HG02763 (cell line): ENCODE data around the gene SPATA24.

ENCODE experiments used
- ATAC-seq: cut with Tn5 transposase; IDR thresholded peaks from one replicate; pipeline ENCODE4 v1.9.1; 2021; ENCODE audit warnings: mild to moderate bottlenecking, moderate library complexity; ENCODE audit not compliant: unreplicated experiment

The SPATA24 gene

DNA sequence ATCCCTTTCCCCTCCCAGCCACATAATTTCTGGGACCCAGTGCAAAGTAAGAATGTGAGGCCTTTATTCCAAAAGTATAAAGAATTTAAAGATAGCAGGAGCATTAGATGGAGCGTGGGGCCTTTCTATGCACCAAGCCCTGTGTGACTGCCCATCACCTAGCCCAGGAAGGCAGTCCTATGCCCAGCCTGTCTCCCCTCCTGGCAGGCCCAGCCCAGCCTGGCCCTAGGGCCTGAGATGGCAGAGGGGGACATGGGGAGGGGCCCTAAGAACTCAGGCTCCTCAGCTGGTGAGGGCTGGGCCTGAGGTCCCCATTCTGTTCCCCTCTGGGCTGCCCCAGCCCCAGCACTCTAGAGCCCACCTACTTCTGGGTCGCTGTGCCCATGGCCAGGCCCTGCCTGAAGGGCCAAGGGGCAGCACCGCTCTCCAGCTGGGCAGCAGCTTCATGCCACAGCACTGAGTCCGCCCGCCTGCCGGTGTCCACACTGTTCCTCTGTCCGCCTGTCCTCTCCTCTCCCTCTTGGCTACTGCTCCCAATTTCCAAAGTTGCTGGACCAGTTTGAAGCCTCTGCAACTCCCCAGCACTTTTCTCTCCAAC is 19.8 kb downstream of the SPATA24 start:
- no peak for ATAC-seq

GRCh38 chr5:139383275-139383992 is 20.5 kb downstream of the SPATA24 start, which contains the start of gene SLC23A1:
Gene SLC23A1, minus strand, starts transcription at chr5:139383297. Its CDS starts 44 bp downstream, at chr5:139383253.
- no peak for ATAC-seq

GRCh38 chr5:139382807-139383206 is 21.1 kb downstream of the SPATA24 start:
- no peak for ATAC-seq

- no peak for ATAC-seq
Observed at GRCh38 chr5:139381837-139382761, 21.8 kb downstream of the SPATA24 start.

GRCh38 chr5:139379626-139380449 is 24.1 kb downstream of the SPATA24 start:
- no peak for ATAC-seq

- ATAC-seq = no peak
Observed at GRCh38 chr5:139378941-139379361, 24.9 kb downstream of the SPATA24 start.

GRCh38 chr5:139378101-139378825 is 25.6 kb downstream of the SPATA24 start:
- no peak for ATAC-seq

- no peak for ATAC-seq
Observed at GRCh38 chr5:139377226-139377625, 26.7 kb downstream of the SPATA24 start.

GRCh38 chr5:139376364-139376763 is 27.5 kb downstream of the SPATA24 start:
- no peak for ATAC-seq

GRCh38 chr5:139374909-139375308 is 29.0 kb downstream of the SPATA24 start:
- ATAC-seq = no peak

- ATAC-seq = no peak
Observed at GRCh38 chr5:139371482-139372435, 32.1 kb downstream of the SPATA24 start.

GRCh38 chr5:139369181-139369580 is 34.7 kb downstream of the SPATA24 start:
- ATAC-seq = no peak

- no peak for ATAC-seq
Observed at GRCh38 chr5:139368613-139369012, 35.3 kb downstream of the SPATA24 start.

- ATAC-seq = no peak
Observed at GRCh38 chr5:139364466-139364865, 39.4 kb downstream of the SPATA24 start.

- ATAC-seq = no peak
Observed at GRCh38 chr5:139363937-139364336, 40.0 kb downstream of the SPATA24 start.

- ATAC-seq = no peak
Observed at GRCh38 chr5:139361835-139362429, 42.0 kb downstream of the SPATA24 start.

- ATAC-seq = no peak
Observed at GRCh38 chr5:139360384-139360783, 43.5 kb downstream of the SPATA24 start.

GRCh38 chr5:139358064-139358463 is 45.8 kb downstream of the SPATA24 start:
- no peak for ATAC-seq
